ENCODE data around the gene MIER2. TPM values are rescaled to one million over a fixed set of nuclear protein-coding genes. Genes with fewer than 3 reads are reported as not detected.

MIER2 gene
- total and polyA plus RNA-seq, 2 donors from 2014 or later, result 18.4 to 23.4 TPM

- Histone ChIP-seq H3K4me3 (ENCODE audit: low read length in 3 of 3) (no peak overlapping the region), H3K9ac (ENCODE audit: low read length in 3 of 3) (no peak overlapping the region), H3K27ac (ENCODE audit: low read depth in 2 of 2, low read length in 2 of 2) (no peak overlapping the region), H3K36me3 (ENCODE audit: control insufficient read depth in 2 of 3, insufficient read depth in 3 of 3, low read length in 3 of 3) (no peaks in the 10 kb centered on the region), H3K9me3 (ENCODE audit: control insufficient read depth in 2 of 3, insufficient read depth in 1 of 3, low read length in 3 of 3) (no peaks in the 10 kb centered on the region), H3K27me3 (ENCODE audit: control insufficient read depth, insufficient read depth, low read length) (no peaks in the 10 kb centered on the region), H3K4me1 (ENCODE audit: control insufficient read depth in 2 of 3, insufficient read depth in 2 of 3, low read depth in 1 of 3, low read length in 3 of 3) (peaks cover 0 to 5% (median 0%) of the 10 kb centered on the region in 3 donors)
- TF ChIP-seq CTCF (IDR thresholded peaks at IDR 0.05; ENCODE audit: borderline replicate concordance, extremely low read depth, insufficient read depth), result no peak
- DNase-seq (no peak), FAIRE-seq (no peak)
- intact Hi-C loops (cut with DNase I), result no loop called here
Measured at GRCh38 chr19:376111-376470, 31.5 kb upstream of the MIER2 start.

- Histone ChIP-seq H3K27ac (ENCODE audit: low read depth in 2 of 2, low read length in 2 of 2) (no peak overlapping the region), H3K4me1 (ENCODE audit: control insufficient read depth in 2 of 3, insufficient read depth in 2 of 3, low read depth in 1 of 3, low read length in 3 of 3) (peaks cover 0 to 5% (median 0%) of the 10 kb centered on the region in 3 donors), H3K36me3 (ENCODE audit: control insufficient read depth in 2 of 3, insufficient read depth in 3 of 3, low read length in 3 of 3) (no peaks in the 10 kb centered on the region), H3K9ac (ENCODE audit: low read length in 3 of 3) (no peak overlapping the region), H3K9me3 (ENCODE audit: control insufficient read depth in 2 of 3, insufficient read depth in 1 of 3, low read length in 3 of 3) (no peaks in the 10 kb centered on the region), H3K27me3 (ENCODE audit: control insufficient read depth, insufficient read depth, low read length) (no peaks in the 10 kb centered on the region), H3K4me3 (ENCODE audit: low read length in 3 of 3) (no peak overlapping the region)
- FAIRE-seq, result no peak
- intact Hi-C loops (cut with DNase I), result no loop called here
- DNase-seq, result no peak
- TF ChIP-seq CTCF (IDR thresholded peaks at IDR 0.05; ENCODE audit: borderline replicate concordance, extremely low read depth, insufficient read depth), result no peak
Measured at GRCh38 chr19:375395-376110, 31.0 kb upstream of the MIER2 start.

- TF ChIP-seq CTCF (IDR thresholded peaks at IDR 0.05; ENCODE audit: borderline replicate concordance, extremely low read depth, insufficient read depth), result no peak
- FAIRE-seq, result no peak
- H3K9me3 ChIP-seq (ENCODE audit: control insufficient read depth in 2 of 3, insufficient read depth in 1 of 3, low read length in 3 of 3), result no peaks in the 10 kb centered on the region
- H3K36me3 ChIP-seq (ENCODE audit: control insufficient read depth in 2 of 3, insufficient read depth in 3 of 3, low read length in 3 of 3), result no peaks in the 10 kb centered on the region
- no peak overlapping the region for H3K4me3 ChIP-seq (ENCODE audit: low read length in 3 of 3)
- intact Hi-C loops (cut with DNase I), result no loop called here
- no peak overlapping the region for H3K9ac ChIP-seq (ENCODE audit: low read length in 3 of 3)
- no peak overlapping the region for H3K27ac ChIP-seq (ENCODE audit: low read depth in 2 of 2, low read length in 2 of 2)
- DNase-seq, result no peak
- H3K4me1 ChIP-seq (ENCODE audit: control insufficient read depth in 2 of 3, insufficient read depth in 2 of 3, low read depth in 1 of 3, low read length in 3 of 3), result peaks cover 0 to 5% (median 0%) of the 10 kb centered on the region in 3 donors
- no peaks in the 10 kb centered on the region for H3K27me3 ChIP-seq (ENCODE audit: control insufficient read depth, insufficient read depth, low read length)
Measured at GRCh38 chr19:374886-375235, 30.3 kb upstream of the MIER2 start.

Data from kidney (tissue), 14 donors.